ENCODE data around the gene RAE1. TPM values are rescaled to one million over a fixed set of nuclear protein-coding genes. Genes with fewer than 3 reads are reported as not detected.

RAE1 gene
- total and polyA plus RNA-seq, 2 of the 8 experiments (the other 6 are each of a cell fraction or from before 2014, with no cell fraction given) = 35.9 to 44.9 TPM

DNA sequence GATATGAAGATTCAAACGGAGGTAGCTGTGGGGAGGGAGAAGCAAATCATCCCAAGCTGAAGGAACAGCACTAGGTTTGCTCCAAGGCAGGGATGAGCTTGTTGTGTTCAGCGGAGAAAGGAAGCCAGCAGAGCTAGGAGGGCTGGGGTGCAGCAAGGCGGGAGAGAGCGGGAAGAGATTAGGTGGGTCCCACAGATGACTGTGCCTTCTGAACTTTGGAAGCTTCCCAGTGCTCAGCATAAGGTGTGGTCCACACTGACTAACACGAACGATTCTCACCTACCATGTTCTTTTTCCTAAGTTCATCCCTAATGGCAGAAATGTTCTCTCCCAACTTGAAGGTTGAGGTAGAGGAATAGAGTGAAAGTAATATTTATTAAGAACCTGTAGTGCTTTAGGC, 1.2 kb downstream of the RAE1 start:
- Histone ChIP-seq H2BK5ac (ENCODE audit: low read depth, low read length) (no peak overlapping the region), H3K4me1 (replicated peaks in 1 of 4; ENCODE audit: control insufficient read depth in 3 of 4, insufficient read depth in 4 of 4, low read length in 3 of 4) (peaks cover 0 to 9% (median 4%) of the 10 kb centered on the region in 4 experiments; a peak in 5 of 7 replicates), H2AK5ac (ENCODE audit: low read depth, low read length) (no peak overlapping the region), H3K9me3 (ENCODE audit: insufficient read depth in 2 of 2, low read depth in 1 of 2, low read length in 1 of 2) (no peaks in the 10 kb centered on the region), H4K5ac (ENCODE audit: insufficient read length, low read depth, low read length) (no peak overlapping the region), H3K4me2 (ENCODE audit: insufficient read depth in 1 of 2, low read depth in 2 of 2, low read length in 2 of 2) (peak overlapping the region; percentile 85 to 98; a peak in 3 of 4 replicates), H3K14ac (ENCODE audit: insufficient read length) (no peak overlapping the region), H3K79me1 (ENCODE audit: low read depth, low read length) (peaks cover 17% of the 10 kb centered on the region), H2BK20ac (ENCODE audit: low read length) (no peak overlapping the region), H3K4ac (replicated peaks; ENCODE audit: insufficient read length, low read depth, low read length) (no peak overlapping the region), H3K9ac (replicated peaks in 1 of 4; ENCODE audit: extremely low read depth in 1 of 4, low read depth in 3 of 4, low read length in 3 of 4) (peak overlapping the region in 1 of 4 experiments; percentile 34; a peak in 2 of 7 replicates), H2BK120ac (replicated peaks; ENCODE audit: low read depth, low read length) (no peak overlapping the region), H3K4me3 (ENCODE audit: extremely low read depth in 1 of 4, insufficient read depth in 2 of 4, low read depth in 3 of 4, low read length in 4 of 4) (peak overlapping the region; percentile 94 to 99 (median 98); a peak in 6 of 8 replicates), H4K91ac (replicated peaks; ENCODE audit: insufficient read length, low read length) (no peak overlapping the region), H3K27me3 (replicated peaks in 1 of 4; ENCODE audit: control insufficient read depth in 3 of 4, extremely low read depth in 1 of 4, insufficient read depth in 3 of 4, low read length in 3 of 4) (no peaks in the 10 kb centered on the region), H3K27ac (ENCODE audit: low read depth, low read length) (no peak overlapping the region), H3K79me2 (ENCODE audit: control insufficient read depth in 1 of 2, insufficient read depth in 2 of 2, low read length in 2 of 2) (peaks cover 17 to 39% of the 10 kb centered on the region in 2 experiments), H2BK15ac (ENCODE audit: low read length) (no peak overlapping the region), H2BK12ac (ENCODE audit: low read depth, low read length) (no peak overlapping the region), H3K56ac (replicated peaks; ENCODE audit: insufficient read length, low read depth, low read length) (no peak overlapping the region), H2AFZ (ENCODE audit: low read length) (no peak overlapping the region), H3K18ac (ENCODE audit: extremely low read depth, low read length) (no peak overlapping the region), H3K23me2 (ENCODE audit: low read depth, low read length) (peaks cover 5% of the 10 kb centered on the region; the same call in 1 of the 2 replicates), H3K23ac (ENCODE audit: insufficient read length) (no peak overlapping the region), H4K8ac (ENCODE audit: extremely low read depth, insufficient read depth, low read length) (no peak overlapping the region; the same call in 1 of the 2 replicates), H4K20me1 (replicated peaks in 1 of 2; ENCODE audit: control insufficient read depth in 1 of 2, insufficient read depth in 2 of 2, low read length in 2 of 2) (peaks cover 0 to 3% of the 10 kb centered on the region in 2 experiments), H3K36me3 (ENCODE audit: control insufficient read depth in 2 of 4, insufficient read depth in 4 of 4, low read length in 3 of 4) (peaks cover 18 to 44% (median 28%) of the 10 kb centered on the region in 4 experiments)
- DNase-seq (ENCODE audit: low read depth in 1 of 2, low spot score in 2 of 2) (no peak), FAIRE-seq (no peak)
- 75% methylated on average over 6 of the region's 6 CpGs; no CpG with 5 or more reads in 1 of the 2 experiments for WGBS, 2 experiments (ENCODE audit: extremely low coverage in 1 of 2, insufficient coverage in 1 of 2, insufficient read length in 1 of 2, insufficient replicate concordance in 2 of 2, low coverage in 1 of 2, low lambda C conversion rate in 2 of 2, missing lambda C conversion rate in 1 of 2)
- ChIA-PET CTCF (ENCODE audit: partially characterized antibody) (interaction anchor here (0.9 to 1.2 kb wide), 2 partner anchors 11 to 29 kb away, joined by 3 to 4 read pairs; no protein-coding TSS in a partner anchor), POLR2A (ENCODE audit: partially characterized antibody) (interaction anchor here (1.0 to 3.4 kb wide), 5 partner anchors 11 to 141 kb away, joined by 3 to 10 read pairs (median 4); partner anchors contain the start of gene RBM38)
- TF ChIP-seq GABPA (IDR thresholded peaks at IDR 0.05; ENCODE audit: borderline replicate concordance, insufficient read depth, low read length) = no peak
- TF ChIP-seq CHD1 (IDR thresholded peaks at IDR 0.05; ENCODE audit: low read depth, low read length) = no peak
- TF ChIP-seq CREB1 (IDR thresholded peaks at IDR 0.05) = no peak
- TF ChIP-seq EP300 (IDR thresholded peaks at IDR 0.05; ENCODE audit: borderline replicate concordance in 1 of 2, low read depth in 2 of 2, low read length in 2 of 2) = no peak
- TF ChIP-seq RNF2 (IDR thresholded peaks at IDR 0.05; ENCODE audit: borderline replicate concordance, low read depth, low read length, missing control alignments, poor library complexity, severe bottlenecking) = no peak
- no peak for TF ChIP-seq YY1 (IDR thresholded peaks at IDR 0.05; ENCODE audit: low read depth, low read length)
- no peak for TF ChIP-seq CHD2 (IDR thresholded peaks at IDR 0.05; ENCODE audit: low read length)
- no peak for TF ChIP-seq RAD21 (IDR thresholded peaks at IDR 0.05 in 1 of 2, conservative IDR thresholded peaks at IDR 0.05 in 1 of 2; ENCODE audit: low read depth in 2 of 2, low read length in 2 of 2)
- TF ChIP-seq BRCA1 (IDR thresholded peaks at IDR 0.05; ENCODE audit: low read depth, low read length) = no peak
- TF ChIP-seq KDM1A (IDR thresholded peaks at IDR 0.05; ENCODE audit: borderline replicate concordance, low read length) = no peak
- TF ChIP-seq CBX8 (IDR thresholded peaks at IDR 0.05; ENCODE audit: borderline replicate concordance, low read depth, low read length) = no peak
- TF ChIP-seq SIRT6 (IDR thresholded peaks at IDR 0.05; ENCODE audit: low read length) = no peak

Data from H1 (cell line).